ENCODE data around the gene ALPL.

ALPL gene

DNA sequence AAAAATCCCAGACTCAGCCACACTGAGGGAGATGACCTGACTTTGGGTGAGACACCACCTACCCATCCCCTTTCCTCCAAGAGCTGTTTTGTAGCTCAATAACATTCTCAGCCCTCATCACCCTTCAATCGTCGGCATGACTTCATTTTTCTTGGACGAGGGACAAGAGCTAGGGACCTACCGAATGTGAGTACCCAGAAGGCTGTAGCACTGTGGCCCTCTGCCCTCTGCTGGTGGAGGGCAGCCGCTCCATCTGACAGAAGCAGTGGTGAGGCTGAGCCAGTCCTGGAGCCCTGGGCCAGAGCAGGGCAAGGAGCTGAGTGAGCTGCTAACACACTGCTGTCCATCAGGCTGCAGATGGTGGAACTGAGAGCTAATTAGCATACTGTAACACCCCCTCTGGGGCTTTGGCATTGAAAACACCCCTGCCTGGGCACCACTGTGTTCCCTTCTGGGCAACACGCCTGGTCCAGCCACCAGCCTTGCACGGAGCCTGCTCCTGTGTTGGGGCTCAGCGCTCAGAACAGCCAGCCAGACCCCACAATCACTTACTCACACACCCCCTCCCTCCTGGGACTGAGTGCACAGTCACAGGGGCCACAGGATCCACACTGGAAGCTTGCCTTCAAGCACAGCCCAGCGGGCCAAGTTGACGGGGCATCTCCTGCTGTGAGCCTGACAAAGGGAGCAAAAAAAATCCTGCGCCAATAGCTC, 18.3 kb upstream of the ALPL start:
- TF ChIP-seq CTCF (IDR thresholded peaks at IDR 0.05; ENCODE audit: borderline replicate concordance, insufficient read depth, low read depth, low read length), result peak; percentile 49; the same call in 1 of the 2 replicates
- no peak overlapping the region for H3K4me3 ChIP-seq (ENCODE audit: low read depth, low read length)

DNA sequence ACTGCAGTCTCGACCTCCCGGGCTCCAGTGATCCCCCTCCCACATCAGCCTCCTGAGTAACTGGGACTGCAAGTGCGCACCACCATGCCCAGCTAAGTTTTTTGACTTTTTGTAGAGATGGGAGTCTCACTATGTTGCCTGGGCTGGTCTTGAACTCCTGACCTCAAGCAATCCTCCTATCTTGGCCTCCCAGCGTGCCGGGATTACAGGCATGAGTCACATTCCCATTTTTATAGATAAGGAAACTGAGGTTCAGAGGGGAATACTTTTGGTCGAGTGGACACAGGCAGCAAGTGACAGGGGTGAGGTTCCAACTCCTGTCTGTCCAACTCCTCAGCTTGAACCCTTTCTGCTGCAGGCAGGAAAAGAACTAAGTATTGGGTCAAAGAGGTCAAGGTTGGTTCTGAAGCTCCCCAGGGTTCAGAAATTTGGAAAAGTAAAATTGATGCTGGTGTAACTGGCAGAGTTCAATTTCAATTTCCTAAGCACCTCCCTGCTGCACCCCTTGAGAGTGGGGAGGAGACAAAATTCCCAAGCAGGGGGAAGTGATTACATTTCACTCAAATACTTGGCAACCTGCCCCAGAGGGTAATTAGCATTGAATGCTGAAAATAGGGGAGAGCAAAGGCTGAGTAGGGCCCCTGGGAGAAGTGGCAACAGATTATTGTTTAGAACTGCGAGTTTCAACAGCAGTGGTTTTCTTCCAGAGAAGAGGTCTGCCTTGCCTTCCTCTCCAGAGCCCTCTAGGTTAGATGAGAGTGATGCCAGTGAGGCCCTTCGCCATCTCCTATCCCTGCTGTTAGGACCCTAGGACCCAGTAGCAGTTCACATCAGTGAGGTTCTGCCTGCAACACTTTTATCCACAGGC, 17.5 kb upstream of the ALPL start:
- TF ChIP-seq CTCF (IDR thresholded peaks at IDR 0.05; ENCODE audit: borderline replicate concordance, insufficient read depth, low read depth, low read length), result no peak
- no peak overlapping the region for H3K4me3 ChIP-seq (ENCODE audit: low read depth, low read length)

DNA sequence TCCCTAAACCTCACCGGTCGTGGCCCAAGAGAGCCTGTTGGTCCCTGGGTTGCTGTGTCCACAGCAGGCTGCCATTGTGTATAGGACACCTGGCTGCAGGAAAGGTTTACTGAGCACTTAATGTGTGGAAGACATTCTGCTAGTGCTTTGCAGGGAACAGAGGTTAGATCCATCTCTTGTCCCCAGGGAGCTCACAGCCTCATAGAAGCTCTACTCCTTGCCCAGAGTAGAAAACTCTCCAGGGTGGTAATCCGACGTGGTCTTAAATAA, 16.9 kb upstream of the ALPL start:
- TF ChIP-seq CTCF (IDR thresholded peaks at IDR 0.05; ENCODE audit: borderline replicate concordance, insufficient read depth, low read depth, low read length), result no peak
- H3K4me3 ChIP-seq (ENCODE audit: low read depth, low read length), result no peak overlapping the region

DNA sequence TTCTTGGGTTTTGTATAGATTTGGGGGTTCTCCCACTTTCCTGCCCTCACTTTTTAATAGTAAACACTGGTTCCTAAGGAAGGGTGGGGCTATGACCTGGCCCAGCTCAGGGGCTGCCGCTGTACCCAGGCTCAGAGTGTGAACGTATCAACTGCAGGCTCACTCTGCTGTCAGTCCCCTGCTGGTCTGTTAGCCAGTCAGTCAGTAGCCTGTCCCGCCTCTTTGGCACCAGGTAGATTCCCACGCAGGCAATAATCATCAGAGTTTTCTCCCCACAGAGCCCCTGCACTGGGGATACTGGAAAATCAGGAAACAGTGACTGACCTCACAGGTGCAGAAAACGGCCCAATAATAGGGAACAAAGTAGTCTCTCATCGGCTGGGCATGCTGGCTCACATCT, 15.0 kb upstream of the ALPL start:
- no peak overlapping the region for H3K4me3 ChIP-seq (ENCODE audit: low read depth, low read length)
- no peak for TF ChIP-seq CTCF (IDR thresholded peaks at IDR 0.05; ENCODE audit: borderline replicate concordance, insufficient read depth, low read depth, low read length)

GRCh38 chr1:21495225-21495820, 13.9 kb upstream of the ALPL start:
- H3K4me3 ChIP-seq (ENCODE audit: low read depth, low read length), result no peak overlapping the region

DNA sequence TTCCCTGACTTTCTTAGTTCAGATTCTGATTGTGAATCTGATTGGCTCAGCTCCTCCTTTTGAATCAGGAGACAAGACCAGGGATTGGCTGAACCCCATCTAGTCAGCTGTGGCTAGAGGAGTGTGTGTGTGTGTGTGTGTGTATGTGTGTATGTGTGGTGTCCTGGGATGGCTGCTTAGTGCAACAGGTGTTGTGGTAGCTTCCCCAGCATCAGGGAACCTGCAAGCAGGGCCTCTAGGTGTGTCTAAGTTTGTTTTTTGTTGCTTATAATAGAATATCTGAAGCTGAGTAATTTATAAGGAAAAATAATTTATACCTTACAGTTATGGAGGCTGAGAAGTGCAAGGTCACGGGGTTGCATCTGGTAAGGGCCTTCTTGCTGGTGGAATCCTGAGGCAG, 13.2 kb upstream of the ALPL start:
- TF ChIP-seq CTCF (IDR thresholded peaks at IDR 0.05; ENCODE audit: borderline replicate concordance, insufficient read depth, low read depth, low read length), result no peak
- no peak overlapping the region for H3K4me3 ChIP-seq (ENCODE audit: low read depth, low read length)

More at GRCh38 chr1:21495225-21495820, 13.9 kb upstream of the ALPL start:
- no peak for TF ChIP-seq CTCF (IDR thresholded peaks at IDR 0.05; ENCODE audit: borderline replicate concordance, insufficient read depth, low read depth, low read length)
